Measurements from ENCODE around the gene HLA-DQA2. TPM values are rescaled to one million over a fixed set of nuclear protein-coding genes. Genes with fewer than 3 reads are reported as not detected.

HLA-DQA2 gene
- total and polyA plus RNA-seq, 2 donors from 2014 or later = 6.4 to 10.0 TPM

DNA sequence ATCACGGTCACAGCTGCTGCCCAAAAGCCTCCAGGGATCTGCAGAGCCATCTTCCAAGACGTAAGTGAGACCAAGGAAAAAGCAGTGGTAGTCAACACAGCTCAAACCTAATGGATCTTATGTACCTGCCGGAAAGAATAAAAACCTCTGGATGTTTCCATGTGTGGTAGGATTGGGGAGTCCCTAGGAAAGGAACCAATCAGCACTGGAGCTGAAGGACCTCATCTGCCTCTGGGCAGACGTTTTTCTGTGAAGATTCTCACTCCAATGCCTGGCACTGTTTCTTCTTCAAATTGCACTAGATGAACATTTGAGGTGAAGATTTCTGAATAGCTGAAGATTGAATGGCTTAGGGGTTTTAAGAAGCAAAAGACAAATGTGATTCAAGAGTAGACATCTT lies 22.2 kb downstream of the HLA-DQA2 start, which contains the start of gene HLA-DQB2:
Gene HLA-DQB2 (minus strand): TSS at position 112 of the 400 bp plus-strand sequence. CDS start 62 bp downstream, at position 50.
- H3K36me3 ChIP-seq (ENCODE audit: control insufficient read depth in 2 of 3, insufficient read depth in 3 of 3, low read length in 3 of 3) = no peaks in the 10 kb centered on the region
- FAIRE-seq (no peak), DNase-seq (peak in 1 of 5 donors; percentile 11)
- no peaks in the 10 kb centered on the region for H3K4me1 ChIP-seq (ENCODE audit: control insufficient read depth in 2 of 3, insufficient read depth in 2 of 3, low read depth in 1 of 3, low read length in 3 of 3)
- TF ChIP-seq, protein P1, sequence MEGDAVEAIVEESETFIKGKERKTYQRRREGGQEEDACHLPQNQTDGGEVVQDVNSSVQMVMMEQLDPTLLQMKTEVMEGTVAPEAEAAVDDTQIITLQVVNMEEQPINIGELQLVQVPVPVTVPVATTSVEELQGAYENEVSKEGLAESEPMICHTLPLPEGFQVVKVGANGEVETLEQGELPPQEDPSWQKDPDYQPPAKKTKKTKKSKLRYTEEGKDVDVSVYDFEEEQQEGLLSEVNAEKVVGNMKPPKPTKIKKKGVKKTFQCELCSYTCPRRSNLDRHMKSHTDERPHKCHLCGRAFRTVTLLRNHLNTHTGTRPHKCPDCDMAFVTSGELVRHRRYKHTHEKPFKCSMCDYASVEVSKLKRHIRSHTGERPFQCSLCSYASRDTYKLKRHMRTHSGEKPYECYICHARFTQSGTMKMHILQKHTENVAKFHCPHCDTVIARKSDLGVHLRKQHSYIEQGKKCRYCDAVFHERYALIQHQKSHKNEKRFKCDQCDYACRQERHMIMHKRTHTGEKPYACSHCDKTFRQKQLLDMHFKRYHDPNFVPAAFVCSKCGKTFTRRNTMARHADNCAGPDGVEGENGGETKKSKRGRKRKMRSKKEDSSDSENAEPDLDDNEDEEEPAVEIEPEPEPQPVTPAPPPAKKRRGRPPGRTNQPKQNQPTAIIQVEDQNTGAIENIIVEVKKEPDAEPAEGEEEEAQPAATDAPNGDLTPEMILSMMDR (IDR thresholded peaks at IDR 0.05; ENCODE audit: borderline replicate concordance, extremely low read depth, insufficient read depth) = no peak
- H3K27me3 ChIP-seq (ENCODE audit: control insufficient read depth, insufficient read depth, low read length) = peaks cover 4% of the 10 kb centered on the region
- no peak within 1 kb of the TSS for H3K9ac ChIP-seq (ENCODE audit: low read length in 3 of 3)
- no peak within 1 kb of the TSS for H3K4me3 ChIP-seq (ENCODE audit: low read length in 3 of 3)
- intact Hi-C loops (cut with DNase I) = no loop called here
- no peak within 1 kb of the TSS for H3K27ac ChIP-seq (ENCODE audit: low read depth in 2 of 2, low read length in 2 of 2)
- H3K9me3 ChIP-seq (ENCODE audit: control insufficient read depth in 2 of 3, insufficient read depth in 1 of 3, low read length in 3 of 3) = no peaks in the 10 kb centered on the region

DNA sequence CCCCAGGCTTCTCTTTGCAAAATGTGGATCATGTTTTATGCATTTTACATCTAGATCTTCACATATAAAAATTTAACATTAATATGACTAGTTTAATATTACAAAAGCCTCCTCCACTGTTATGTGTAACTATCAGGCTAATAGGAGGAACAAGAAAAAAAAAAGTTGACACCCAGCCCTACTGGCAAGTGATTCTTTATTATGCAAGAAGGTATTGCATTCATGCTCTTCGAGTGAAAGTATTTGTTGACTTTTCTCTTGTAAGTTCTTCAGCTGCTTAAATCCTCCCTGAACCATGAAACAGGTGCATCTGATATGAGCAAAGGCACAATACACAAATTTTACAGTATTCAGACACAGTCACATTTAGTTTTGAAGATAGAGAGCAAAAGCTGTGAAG lies 22.9 kb downstream of the HLA-DQA2 start:
- intact Hi-C loops (cut with DNase I) = no loop called here

GRCh38 chr6:32772656-32773055 lies 31.5 kb downstream of the HLA-DQA2 start:
- H3K4me3 ChIP-seq (ENCODE audit: low read length in 3 of 3) = no peak overlapping the region
- intact Hi-C loops (cut with DNase I) = no loop called here
- H3K9me3 ChIP-seq (ENCODE audit: control insufficient read depth in 2 of 3, insufficient read depth in 1 of 3, low read length in 3 of 3) = no peaks in the 10 kb centered on the region
- FAIRE-seq (no peak), DNase-seq (no peak)
- TF ChIP-seq, protein P1 (IDR thresholded peaks at IDR 0.05; ENCODE audit: borderline replicate concordance, extremely low read depth, insufficient read depth) = no peak
- no peaks in the 10 kb centered on the region for H3K27me3 ChIP-seq (ENCODE audit: control insufficient read depth, insufficient read depth, low read length)
- H3K4me1 ChIP-seq (ENCODE audit: control insufficient read depth in 2 of 3, insufficient read depth in 2 of 3, low read depth in 1 of 3, low read length in 3 of 3) = no peaks in the 10 kb centered on the region
- no peaks in the 10 kb centered on the region for H3K36me3 ChIP-seq (ENCODE audit: control insufficient read depth in 2 of 3, insufficient read depth in 3 of 3, low read length in 3 of 3)
- no peak overlapping the region for H3K9ac ChIP-seq (ENCODE audit: low read length in 3 of 3)
- H3K27ac ChIP-seq (ENCODE audit: low read depth in 2 of 2, low read length in 2 of 2) = no peak overlapping the region

More for the DNA sequence above, 22.9 kb downstream of the HLA-DQA2 start:
- TF ChIP-seq, protein P1 (IDR thresholded peaks at IDR 0.05; ENCODE audit: borderline replicate concordance, extremely low read depth, insufficient read depth) = no peak
- no peak overlapping the region for H3K4me3 ChIP-seq (ENCODE audit: low read length in 3 of 3)
- H3K9me3 ChIP-seq (ENCODE audit: control insufficient read depth in 2 of 3, insufficient read depth in 1 of 3, low read length in 3 of 3) = no peaks in the 10 kb centered on the region
- DNase-seq (no peak), FAIRE-seq (no peak)
- H3K9ac ChIP-seq (ENCODE audit: low read length in 3 of 3) = no peak overlapping the region
- H3K4me1 ChIP-seq (ENCODE audit: control insufficient read depth in 2 of 3, insufficient read depth in 2 of 3, low read depth in 1 of 3, low read length in 3 of 3) = no peaks in the 10 kb centered on the region
- H3K27ac ChIP-seq (ENCODE audit: low read depth in 2 of 2, low read length in 2 of 2) = no peak overlapping the region
- H3K27me3 ChIP-seq (ENCODE audit: control insufficient read depth, insufficient read depth, low read length) = peaks cover 4% of the 10 kb centered on the region
- no peaks in the 10 kb centered on the region for H3K36me3 ChIP-seq (ENCODE audit: control insufficient read depth in 2 of 3, insufficient read depth in 3 of 3, low read length in 3 of 3)

DNA sequence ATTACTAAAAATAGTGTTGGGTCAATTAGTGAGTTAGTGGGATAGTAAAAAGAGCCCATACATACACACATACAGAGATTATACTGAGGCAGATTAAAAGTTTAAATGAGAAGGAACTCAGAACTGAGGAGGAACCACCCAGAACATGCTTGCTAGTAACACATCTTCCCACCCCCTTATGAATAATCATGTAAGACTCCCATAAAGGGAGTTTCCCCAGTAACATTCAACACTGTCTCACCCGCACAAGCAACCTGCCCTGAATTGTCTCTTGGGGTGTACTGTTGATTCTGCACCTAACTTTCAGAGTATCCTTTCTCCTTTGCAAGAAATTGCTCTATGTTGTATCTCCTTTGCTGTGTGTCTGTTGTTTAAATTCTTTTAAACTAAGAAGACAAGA lies 33.2 kb downstream of the HLA-DQA2 start:
- Histone ChIP-seq H3K36me3 (ENCODE audit: control insufficient read depth in 2 of 3, insufficient read depth in 3 of 3, low read length in 3 of 3) (no peaks in the 10 kb centered on the region), H3K27ac (ENCODE audit: low read depth in 2 of 2, low read length in 2 of 2) (no peak overlapping the region), H3K27me3 (ENCODE audit: control insufficient read depth, insufficient read depth, low read length) (no peaks in the 10 kb centered on the region), H3K9ac (ENCODE audit: low read length in 3 of 3) (no peak overlapping the region), H3K4me3 (ENCODE audit: low read length in 3 of 3) (no peak overlapping the region), H3K4me1 (ENCODE audit: control insufficient read depth in 2 of 3, insufficient read depth in 2 of 3, low read depth in 1 of 3, low read length in 3 of 3) (no peaks in the 10 kb centered on the region), H3K9me3 (ENCODE audit: control insufficient read depth in 2 of 3, insufficient read depth in 1 of 3, low read length in 3 of 3) (no peaks in the 10 kb centered on the region)
- TF ChIP-seq, protein P1 (IDR thresholded peaks at IDR 0.05; ENCODE audit: borderline replicate concordance, extremely low read depth, insufficient read depth) = no peak
- DNase-seq (no peak), FAIRE-seq (no peak)
- intact Hi-C loops (cut with DNase I) = no loop called here

All from kidney (tissue), 14 donors.